H9 (cell line): ENCODE measurements around the gene KRT84. TPM values are rescaled to one million over a fixed set of nuclear protein-coding genes. Genes with fewer than 3 reads are reported as not detected.

ENCODE experiments used
- DNase-seq: peaks from one replicate; pipeline ENCODE4 v3.0.0-alpha.2; 2017
- H2AFZ ChIP-seq: one replicate; pipeline ENCODE4 v1.6.1; 2013; ENCODE audit warnings: mild to moderate bottlenecking, low read length, control low read depth, moderate library complexity
- H2AK5ac ChIP-seq: 2 replicates; pipeline ENCODE4 v1.6.1; 2013; ENCODE audit warnings: low read length, control low read depth, mixed read lengths; ENCODE audit not compliant: insufficient read length
- H2BK120ac ChIP-seq: one replicate; pipeline ENCODE4 v1.6.1; 2013; ENCODE audit warnings: low read depth, mild to moderate bottlenecking, low read length, control low read depth, inconsistent platforms; ENCODE audit not compliant: poor library complexity, severe bottlenecking
- H2BK12ac ChIP-seq: 2 replicates; pipeline ENCODE4 v1.6.1; 2013; ENCODE audit warnings: low read length, control low read depth, mixed read lengths, low read depth; ENCODE audit not compliant: insufficient read length
- H2BK15ac ChIP-seq: 2 replicates; pipeline ENCODE4 v1.6.1; 2013; ENCODE audit warnings: low read depth, low read length, control low read depth
- H2BK20ac ChIP-seq: one replicate; pipeline ENCODE4 v1.6.1; 2013; ENCODE audit warnings: low read depth, mild to moderate bottlenecking, low read length, control low read depth, inconsistent platforms; ENCODE audit not compliant: poor library complexity, severe bottlenecking
- H2BK5ac ChIP-seq: 2 replicates; pipeline ENCODE4 v1.6.1; 2013; ENCODE audit warnings: low read length, control low read depth, mixed read lengths; ENCODE audit not compliant: insufficient read length
- H3K14ac ChIP-seq: 2 replicates; pipeline ENCODE4 v1.6.1; 2013; ENCODE audit warnings: low read length, control low read depth; ENCODE audit not compliant: insufficient read depth
- H3K18ac ChIP-seq: 2 replicates; pipeline ENCODE4 v1.6.1; 2013; ENCODE audit warnings: low read depth, mild to moderate bottlenecking, mixed read lengths, low read length, control low read depth; ENCODE audit not compliant: insufficient read length
- H3K23ac ChIP-seq: 2 replicates; pipeline ENCODE4 v1.6.1; 2013; ENCODE audit warnings: low read length, control low read depth, mixed read lengths, low read depth; ENCODE audit not compliant: insufficient read length
- H3K23me2 ChIP-seq: 2 replicates; pipeline ENCODE4 v1.6.1; 2013; ENCODE audit warnings: low read depth, mild to moderate bottlenecking, mixed read lengths, low read length, control low read depth; ENCODE audit not compliant: insufficient read length, poor library complexity, severe bottlenecking
- H3K27ac ChIP-seq: 2 replicates; pipeline ENCODE4 v1.5.1; 2013; ENCODE audit warnings: low read length, control low read depth, mixed read lengths, low read depth; ENCODE audit not compliant: insufficient read length
- H3K27me3 ChIP-seq: 2 replicates; pipeline ENCODE4 v1.6.1; 2013; ENCODE audit warnings: low read length, control low read depth, inconsistent platforms; ENCODE audit not compliant: insufficient read depth
- H3K4ac ChIP-seq: 2 replicates; pipeline ENCODE4 v1.6.1; 2013; ENCODE audit warnings: low read depth, mild to moderate bottlenecking, control low read depth, inconsistent platforms, low read length, moderate library complexity
- H3K4me1 ChIP-seq: 2 replicates; pipeline ENCODE4 v1.6.1; 2013; ENCODE audit warnings: low read length, control low read depth, inconsistent platforms; ENCODE audit not compliant: insufficient read depth
- H3K4me2 ChIP-seq: 2 replicates; pipeline ENCODE4 v1.6.1; 2013; ENCODE audit warnings: low read length, control low read depth, mixed read lengths; ENCODE audit not compliant: insufficient read length, insufficient read depth
- H3K56ac ChIP-seq: 2 replicates; pipeline ENCODE4 v1.6.1; 2013; ENCODE audit warnings: low read depth, mild to moderate bottlenecking, mixed read lengths, low read length, control low read depth; ENCODE audit not compliant: insufficient read length
- H3K79me1 ChIP-seq: 2 replicates; pipeline ENCODE4 v1.6.1; 2013; ENCODE audit warnings: low read depth, mild to moderate bottlenecking, moderate library complexity, low read length, control low read depth, inconsistent platforms; ENCODE audit not compliant: insufficient read depth, poor library complexity, severe bottlenecking
- H3K79me2 ChIP-seq: 2 replicates; pipeline ENCODE4 v1.6.1; 2013; ENCODE audit warnings: low read length, control low read depth, inconsistent platforms; ENCODE audit not compliant: insufficient read depth
- H3K9ac ChIP-seq: 2 replicates; pipeline ENCODE4 v1.6.1; 2013; ENCODE audit warnings: low read length, control low read depth, mixed read lengths; ENCODE audit not compliant: insufficient read length; ENCODE audit errors: extremely low read depth
- H3K9me3 ChIP-seq: one replicate; pipeline ENCODE4 v1.6.1; 2013; ENCODE audit warnings: low read depth, low read length, inconsistent platforms; ENCODE audit not compliant: control insufficient read depth
- H3T11ph ChIP-seq: one replicate; pipeline ENCODE4 v1.6.1; 2013; ENCODE audit warnings: mild to moderate bottlenecking, low read length, control low read depth, inconsistent platforms
- H4K20me1 ChIP-seq: one replicate; pipeline ENCODE4 v1.6.1; 2013; ENCODE audit not compliant: control insufficient read depth, insufficient read length, insufficient read depth
- H4K5ac ChIP-seq: 2 replicates; pipeline ENCODE4 v1.6.1; 2013; ENCODE audit warnings: low read depth, mild to moderate bottlenecking, mixed read lengths, low read length, control low read depth; ENCODE audit not compliant: insufficient read length
- H4K8ac ChIP-seq: replicated peaks from 2 replicates; pipeline ENCODE4 v1.6.1; 2013; ENCODE audit warnings: low read length, control low read depth, mixed read lengths, low read depth; ENCODE audit not compliant: insufficient read length
- H4K91ac ChIP-seq: 2 replicates; pipeline ENCODE4 v1.6.1; 2013; ENCODE audit warnings: low read depth, mild to moderate bottlenecking, moderate library complexity, mixed read lengths, low read length, control low read depth; ENCODE audit not compliant: insufficient read length
- H3K27ac Mint-ChIP-seq, 3 experiments: 2 replicates in 2 of 3; 3 replicates in 1 of 3; pipeline ENCODE4 v1.8.0; 2020 to 2021; ENCODE audit warnings: mixed read lengths in 3 of 3, mild to moderate bottlenecking in 1 of 3, moderate library complexity in 1 of 3
- H3K27me3 Mint-ChIP-seq: 2 replicates; pipeline ENCODE4 v1.8.0; 2021; ENCODE audit warnings: low read depth, mild to moderate bottlenecking, moderate library complexity, mixed read lengths
- H3K36me3 Mint-ChIP-seq, 3 experiments: 2 replicates in 2 of 3; 3 replicates in 1 of 3; pipeline ENCODE4 v1.8.0; 2020 to 2021; ENCODE audit warnings: low read depth in 3 of 3, mixed read lengths in 3 of 3; ENCODE audit not compliant: insufficient read depth in 1 of 3
- H3K4me1 Mint-ChIP-seq, 2 experiments: 2 replicates each; pipeline ENCODE4 v1.8.0; 2020; ENCODE audit warnings: mixed read lengths in 2 of 2
- H3K4me3 Mint-ChIP-seq, 2 experiments: 2 replicates in 1 of 2; 3 replicates in 1 of 2; pipeline ENCODE4 v1.8.0; 2020 to 2021; ENCODE audit warnings: mild to moderate bottlenecking in 2 of 2, mixed read lengths in 2 of 2, moderate library complexity in 1 of 2
- H3K9me3 Mint-ChIP-seq, 2 experiments: 2 replicates in 1 of 2; 3 replicates in 1 of 2; pipeline ENCODE4 v1.8.0; 2020; ENCODE audit warnings: mild to moderate bottlenecking in 2 of 2, mixed read lengths in 2 of 2, moderate library complexity in 1 of 2
- CTCF ChIP-seq: fragments of 200-600 bp; sonication (generic); conservative IDR thresholded peaks from 3 replicates; pipeline ENCODE4 v1.8.0; 2021; ENCODE audit warnings: antibody characterized with exemption, mild to moderate bottlenecking
- WGBS: extraction: QIAGEN DNeasy Blood & Tissue Kit; methylation state at CpG from one replicate; pipeline ENCODE4 v1.1.7; 2013; ENCODE audit warnings: missing lambda C conversion rate, low lambda C conversion rate, mixed read lengths; ENCODE audit not compliant: insufficient read length; ENCODE audit errors: extremely low coverage; 5-methylcytosine and 5-hydroxymethylcytosine counted together
- total RNA-seq: library from RNA; stranded (reverse); gene quantifications from 2 replicates; pipeline ENCODE4 v1.2.1, GENCODE V29; 2021

KRT84 gene
- total RNA-seq, 1 experiment from 2014 or later, result not detected

- no peak for TF ChIP-seq CTCF
- no peak overlapping the region for H2BK120ac ChIP-seq
- no peak overlapping the region for H4K91ac ChIP-seq
- H2BK20ac ChIP-seq, result no peak overlapping the region
- H3K27ac Mint-ChIP-seq, result no peak overlapping the region
- H3K27me3 Mint-ChIP-seq, result peaks cover 1% of the 10 kb centered on the region; the same call in 1 of the 2 replicates
- H3K4me1 ChIP-seq, result no peaks in the 10 kb centered on the region
- H3K79me1 ChIP-seq, result no peaks in the 10 kb centered on the region
- no peak overlapping the region for H3K18ac ChIP-seq
- H3K14ac ChIP-seq, result no peak overlapping the region
- no peak overlapping the region for H3K4ac ChIP-seq
- no peaks in the 10 kb centered on the region for H3K9me3 Mint-ChIP-seq
- H2BK12ac ChIP-seq, result no peak overlapping the region
- H4K20me1 ChIP-seq, result no peaks in the 10 kb centered on the region
- H3K36me3 Mint-ChIP-seq, result no peaks in the 10 kb centered on the region
- H3K27me3 ChIP-seq, result no peaks in the 10 kb centered on the region
- H3K4me3 Mint-ChIP-seq, result no peak overlapping the region
- no peak overlapping the region for H3K9ac ChIP-seq
- no peaks in the 10 kb centered on the region for H3K9me3 ChIP-seq
- H3K23me2 ChIP-seq, result no peaks in the 10 kb centered on the region
- H3K56ac ChIP-seq, result no peak overlapping the region
- no CpG with 5 or more reads among the region's 3 CpGs for WGBS
- H3K79me2 ChIP-seq, result no peaks in the 10 kb centered on the region
- H4K8ac ChIP-seq, result no peak overlapping the region
- no peak overlapping the region for H4K5ac ChIP-seq
- H2BK5ac ChIP-seq, result no peak overlapping the region
- H2AK5ac ChIP-seq, result no peak overlapping the region
- H3K23ac ChIP-seq, result no peak overlapping the region
- no peak for DNase-seq
- H3K4me2 ChIP-seq, result no peak overlapping the region
- no peak overlapping the region for H3T11ph ChIP-seq
- no peak overlapping the region for H2BK15ac ChIP-seq
- peaks cover 9 to 10% of the 10 kb centered on the region in 2 experiments for H3K4me1 Mint-ChIP-seq
- no peak overlapping the region for H2AFZ ChIP-seq
- no peak overlapping the region for H3K27ac ChIP-seq
These were observed 51.3 kb downstream of the KRT84 start for GRCh38 chr12:52334185-52334584.
